AG09309 (cell line): ENCODE measurements around the gene ZNF66.
A peak's percentile ranks its signal among the peaks of the same experiment; 100 is the strongest.
"Not testable (repeated sequence)": the region's sequence is repeated elsewhere in the genome, so short reads cannot be mapped to it uniquely, and the experiment has no call there.

Experiments
- DNase-seq: peaks from one replicate; pipeline ENCODE4 v3.0.0-alpha.2; 2010; ENCODE audit warnings: low read depth
- H3K4me3 ChIP-seq: 2 replicates; pipeline ENCODE4 v1.5.1; 2011; ENCODE audit warnings: mild to moderate bottlenecking, low read depth, low read length, moderate library complexity; ENCODE audit not compliant: control insufficient read depth
- CTCF ChIP-seq: IDR thresholded peaks from 2 replicates; pipeline ENCODE4 v1.5.1; 2011; ENCODE audit warnings: mild to moderate bottlenecking, low read depth, low read length, inconsistent platforms; ENCODE audit not compliant: insufficient read depth, control insufficient read depth; ENCODE audit errors: missing control alignments

ZNF66 gene

GRCh38 chr19:20776083-20777076 lies at the start of gene ZNF66:
TSS of gene ZNF66 (plus strand) at chr19:20776304. CDS start at chr19:20776448, 144 bp downstream.
- TF ChIP-seq CTCF: no peak

GRCh38 chr19:20750169-20750568 lies 25.9 kb upstream of the ZNF66 start:
- not testable (repeated sequence) for DNase-seq

More at GRCh38 chr19:20776083-20777076, at the start of gene ZNF66:
- peak within 1 kb of the TSS; percentile 96 for H3K4me3 ChIP-seq
- DNase-seq: peak; percentile 86

GRCh38 chr19:20752291-20752690 lies 23.8 kb upstream of the ZNF66 start:
- DNase-seq, H3K4me3 ChIP-seq: not testable (repeated sequence)

More at GRCh38 chr19:20750169-20750568, 25.9 kb upstream of the ZNF66 start:
- H3K4me3 ChIP-seq: not testable (repeated sequence)

- H3K4me3 ChIP-seq, DNase-seq: not testable (repeated sequence)
Observed at GRCh38 chr19:20769225-20769736, 6.8 kb upstream of the ZNF66 start.

- no peak overlapping the region for H3K4me3 ChIP-seq
- no peak for DNase-seq
- no peak for TF ChIP-seq CTCF
Observed at GRCh38 chr19:20787786-20788185, 11.7 kb downstream of the ZNF66 start.

- no peak for TF ChIP-seq CTCF
- DNase-seq: no peak
- H3K4me3 ChIP-seq: no peak overlapping the region
Observed at GRCh38 chr19:20791806-20792205, 15.7 kb downstream of the ZNF66 start.

- DNase-seq, H3K4me3 ChIP-seq: not testable (repeated sequence)
Observed at GRCh38 chr19:20806311-20807262, 30.5 kb downstream of the ZNF66 start.

- DNase-seq: no peak
- no peak overlapping the region for H3K4me3 ChIP-seq
- no peak for TF ChIP-seq CTCF
Observed at GRCh38 chr19:20840371-20840770, 64.3 kb downstream of the ZNF66 start.
